Stimulated activated CD8-positive, alpha-beta memory T cell treated with anti-CD3 and anti-CD28 coated beads, Interleukin-12 subunit alpha, Interleukin-12 subunit beta, amount 100 ng/mL, for 4 hours (primary cell): Measurements from ENCODE around the gene FGF11.
"Not testable (repeated sequence)": the region's sequence is repeated elsewhere in the genome, so short reads cannot be mapped to it uniquely, and the experiment has no call there.

Experiments used
- DNase-seq: peaks from one replicate; pipeline ENCODE4 v3.0.0-alpha.2; 2020; ENCODE audit warnings: low read depth

The FGF11 gene

DNA sequence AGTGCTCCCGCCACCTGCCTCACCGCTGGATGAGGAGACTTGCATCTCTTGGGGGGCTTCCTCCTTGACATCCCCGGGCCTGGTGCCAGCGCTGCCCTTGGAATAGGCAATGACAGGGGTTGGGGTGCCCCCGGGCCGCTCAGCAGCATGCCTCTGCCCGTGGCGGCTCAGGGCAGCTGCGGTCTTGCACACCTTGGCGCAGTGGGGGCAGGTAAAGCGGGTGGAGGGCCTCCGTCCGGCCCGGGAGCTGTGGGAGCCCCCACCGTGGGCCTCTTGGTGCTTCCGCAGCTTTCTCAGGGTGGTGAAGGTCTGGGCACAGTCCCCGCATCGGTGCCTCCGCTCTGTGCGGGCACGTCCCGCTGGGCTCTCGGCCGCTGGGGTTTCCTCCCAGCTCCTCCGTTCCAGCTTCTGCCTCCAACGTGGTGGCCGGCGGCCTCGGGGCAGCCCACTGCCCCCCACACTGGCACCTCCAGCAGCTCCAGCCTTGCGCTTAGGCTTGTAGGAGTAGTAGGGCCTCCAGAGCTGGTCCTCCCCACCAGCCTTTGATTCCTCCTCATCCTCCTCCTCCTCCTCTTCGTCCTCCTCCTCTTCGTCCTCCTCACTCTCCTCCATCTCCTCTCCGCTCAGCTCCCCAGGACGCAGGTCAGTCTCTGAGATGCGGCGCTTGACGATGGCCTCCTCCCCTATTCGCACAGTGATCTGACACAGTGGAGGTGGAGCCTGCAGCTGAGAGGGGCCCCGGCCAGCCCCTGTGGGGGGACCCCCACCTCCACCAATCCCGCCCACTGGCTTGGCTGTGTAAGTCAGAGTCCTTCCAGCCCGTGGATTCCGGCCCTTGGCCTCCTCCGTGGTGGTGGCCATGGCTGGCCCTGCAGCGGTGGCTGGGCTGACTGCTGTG, 23.4 kb downstream of the FGF11 start:
- DNase-seq: no peak

DNA sequence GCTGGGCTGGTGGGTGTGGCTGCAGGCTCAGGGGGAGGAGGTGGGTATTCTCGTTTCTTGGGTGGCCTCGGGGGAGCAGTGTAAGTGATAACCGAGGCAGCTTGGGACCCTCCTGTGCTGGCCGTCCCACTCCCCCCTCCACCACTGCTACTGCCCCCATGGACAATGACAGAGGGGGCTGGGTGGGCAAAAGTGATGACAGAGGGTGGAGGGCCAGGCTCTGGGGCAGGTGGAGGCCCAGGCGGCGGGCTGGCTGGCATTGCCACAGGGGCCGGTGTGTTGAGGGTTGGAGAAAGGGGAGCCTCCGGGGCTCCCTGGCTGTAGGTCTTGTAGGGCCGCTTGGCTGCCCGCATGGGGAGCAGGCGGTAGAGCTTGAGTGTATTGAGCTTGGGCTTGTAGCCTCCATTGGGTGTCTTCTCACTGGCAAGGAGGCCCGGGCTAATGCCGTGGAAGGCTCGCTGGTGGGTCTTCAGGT, 24.1 kb downstream of the FGF11 start:
- no peak for DNase-seq

DNA sequence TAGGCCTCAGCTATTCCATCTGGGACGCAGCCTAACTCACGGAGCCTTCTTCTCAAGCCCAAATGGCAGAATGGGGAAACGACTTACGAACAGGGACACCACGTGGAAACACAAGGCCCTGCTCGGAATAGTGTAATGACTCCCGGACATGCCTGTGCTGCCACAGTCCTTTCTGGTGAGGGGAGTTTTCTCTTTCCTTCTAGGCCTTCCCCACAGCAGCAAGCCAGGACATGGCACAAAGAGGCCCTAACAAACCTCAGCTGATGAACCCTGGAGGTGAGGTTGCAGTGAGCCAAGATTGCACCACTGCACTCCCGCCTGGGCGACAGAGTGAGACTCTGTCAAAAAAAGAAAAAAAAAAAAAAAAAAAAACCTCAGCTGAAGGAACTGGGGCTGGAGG, 24.8 kb downstream of the FGF11 start:
- DNase-seq: no peak

DNA sequence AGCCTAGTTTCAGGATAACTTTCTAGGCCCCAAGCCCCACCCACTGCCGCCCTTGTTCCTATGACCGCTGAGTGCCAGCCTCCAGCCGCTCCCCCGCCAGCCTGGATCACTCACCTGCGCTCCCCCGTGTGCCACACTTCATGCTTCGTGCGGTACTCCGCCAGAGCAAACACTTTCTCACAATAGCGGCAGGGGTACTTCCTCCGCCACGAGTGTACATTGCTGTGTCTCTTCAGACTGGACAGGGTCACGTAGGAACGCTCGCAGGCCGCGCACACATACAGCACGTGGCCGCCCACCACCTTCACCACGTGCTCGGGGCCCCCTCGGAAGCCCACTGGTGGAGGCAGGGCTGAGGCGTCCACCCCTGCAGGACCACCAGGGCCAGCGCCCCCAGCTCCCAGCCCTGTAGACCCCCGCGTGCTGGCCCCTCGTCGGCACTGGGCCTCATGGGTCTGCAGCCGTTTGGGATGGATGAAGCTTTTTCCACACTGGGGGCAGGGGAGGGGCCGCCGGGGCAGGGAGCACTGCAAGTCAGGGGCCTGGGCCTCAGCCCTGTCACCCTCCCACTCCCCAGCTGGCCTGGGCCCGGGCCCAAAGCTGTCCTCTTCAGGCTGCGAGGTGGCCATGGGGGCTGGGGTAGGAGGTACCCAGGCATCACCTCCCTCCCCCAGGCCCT, 26.4 kb downstream of the FGF11 start:
- no peak for DNase-seq

DNA sequence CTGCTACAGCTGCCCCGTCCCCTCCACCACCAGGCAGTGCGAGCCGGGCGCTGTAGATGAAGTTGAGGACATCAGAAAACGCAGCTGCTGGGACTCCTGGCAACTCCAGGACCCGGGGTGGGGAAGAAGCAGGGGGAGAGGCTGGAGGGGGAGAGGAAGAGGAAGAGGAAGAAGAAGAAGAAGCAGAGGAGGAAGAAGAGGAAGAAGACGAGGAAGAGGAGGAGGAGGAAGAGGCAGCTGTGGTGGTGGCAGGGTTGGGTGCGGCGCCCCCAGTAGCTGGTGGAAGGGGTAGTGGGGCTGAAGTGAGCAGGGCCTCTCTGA, 27.0 kb downstream of the FGF11 start:
- no peak for DNase-seq

DNA sequence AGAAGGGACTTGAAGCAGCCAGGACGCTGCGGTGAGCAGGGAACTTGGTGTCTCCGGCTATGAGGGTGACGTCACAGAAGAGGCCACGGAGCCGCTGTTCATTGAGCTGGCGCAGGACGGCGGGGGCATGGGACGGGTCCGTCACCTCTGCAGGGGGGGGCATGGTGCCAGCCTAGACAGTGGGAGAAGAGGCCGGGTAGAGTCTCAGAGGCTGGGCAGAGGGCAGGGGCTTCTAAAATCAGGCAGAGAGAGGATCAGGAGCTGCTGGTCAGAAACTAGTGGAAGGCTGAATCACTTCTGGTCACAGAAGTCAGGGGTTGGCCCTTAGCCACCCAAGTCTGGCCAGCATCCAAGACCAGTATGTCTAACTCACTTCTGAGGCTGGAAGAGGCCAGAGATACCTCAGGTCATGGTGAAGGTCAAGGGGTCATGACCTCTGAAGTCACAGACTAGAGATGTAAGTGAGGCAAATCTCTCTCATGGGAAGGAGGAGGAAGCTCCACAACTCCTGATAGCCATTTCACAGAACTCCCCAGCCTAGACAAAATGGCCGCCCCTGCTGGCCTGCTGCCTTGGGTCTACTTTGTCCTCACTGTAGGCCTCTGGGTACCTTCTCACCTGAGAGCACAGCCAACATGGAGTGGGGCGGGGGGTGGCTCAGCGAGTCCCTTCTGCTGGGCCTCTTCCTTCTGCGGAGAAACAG, 27.5 kb downstream of the FGF11 start:
- DNase-seq: no peak

DNA sequence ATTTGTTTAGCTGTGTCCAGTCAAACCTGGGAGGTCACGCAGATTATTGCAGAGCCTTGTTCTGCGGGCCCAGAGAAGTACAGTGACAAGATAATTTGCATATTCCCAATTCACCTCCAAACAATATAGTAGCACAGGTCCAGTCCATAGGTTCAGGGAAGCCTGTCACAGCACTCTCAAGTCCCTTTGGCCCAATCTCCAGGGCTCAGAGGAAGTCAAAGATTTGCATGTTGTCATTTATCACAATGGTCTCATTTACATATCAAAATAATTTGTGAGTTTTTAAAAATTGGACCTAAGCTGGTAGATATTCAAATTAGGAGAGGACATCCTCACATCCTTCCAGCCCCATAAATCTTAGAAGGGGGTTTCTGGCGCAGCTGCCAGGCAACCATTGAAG, 28.2 kb downstream of the FGF11 start:
- no peak for DNase-seq

DNA sequence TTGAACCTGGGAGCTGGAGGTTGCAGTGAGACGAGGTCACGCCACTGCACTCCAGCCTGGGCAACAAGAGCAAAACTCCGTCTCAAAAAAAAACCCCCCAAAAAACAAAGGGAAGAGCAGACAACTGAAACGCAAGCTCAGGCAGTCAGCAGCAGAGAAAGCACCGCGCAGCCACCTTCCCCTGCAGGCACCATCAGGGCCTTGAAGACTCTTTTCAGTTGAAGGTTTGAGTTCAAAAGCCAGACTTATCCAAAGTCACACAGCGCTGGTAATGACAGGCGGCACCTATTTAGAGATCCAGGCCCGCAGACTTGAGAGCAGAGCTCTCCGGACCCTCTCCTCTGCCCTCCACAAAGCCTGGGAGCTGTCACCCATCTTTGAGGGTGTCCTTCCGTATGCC, 29.0 kb downstream of the FGF11 start:
- DNase-seq: no peak

DNA sequence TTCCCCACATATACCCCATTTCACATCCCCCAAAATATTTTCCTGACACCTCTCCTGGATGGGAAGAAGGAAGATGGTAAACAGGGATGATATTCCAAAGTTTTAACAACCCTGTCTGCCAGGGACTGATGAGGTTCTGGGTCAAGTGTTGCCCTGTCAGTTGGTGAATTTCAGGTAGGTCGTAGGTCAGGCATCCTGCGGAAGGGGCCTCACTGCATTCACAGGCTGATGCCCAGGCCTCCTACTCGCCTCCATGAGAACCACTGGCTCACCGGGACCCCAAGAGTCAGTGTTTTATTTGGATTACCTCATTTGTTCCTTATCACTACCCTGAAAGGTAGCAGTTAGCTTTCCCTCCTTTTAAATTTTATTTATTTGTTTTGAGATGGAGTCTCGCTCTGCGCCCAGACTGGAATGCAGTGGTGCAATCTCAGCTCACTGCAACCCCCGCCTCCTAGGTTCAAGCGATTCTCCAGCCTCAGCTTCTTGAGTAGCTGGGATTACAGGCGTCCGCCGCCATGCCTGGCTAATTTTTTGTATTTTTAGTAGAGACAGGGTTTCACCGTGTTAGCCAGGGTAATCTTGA, 29.6 kb downstream of the FGF11 start:
- DNase-seq: no peak

DNA sequence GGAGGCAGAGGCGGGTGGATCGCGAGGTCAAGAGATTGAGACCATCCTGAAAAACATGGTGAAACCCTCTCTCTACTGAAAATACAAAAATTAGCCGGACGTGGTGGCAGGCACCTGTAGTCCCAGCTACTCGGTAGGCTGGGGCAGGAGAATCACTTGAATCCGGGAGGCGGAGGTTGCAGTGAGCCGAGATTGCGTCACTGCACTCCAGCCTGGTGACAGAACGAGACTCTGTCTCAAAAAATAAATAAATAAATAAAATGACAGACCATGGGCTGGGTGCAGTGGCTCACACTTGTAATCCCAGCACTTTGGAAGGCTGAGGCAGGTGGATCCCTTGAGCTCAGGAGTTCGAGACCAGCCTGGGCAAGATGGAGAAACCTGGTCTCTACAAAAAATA, 30.5 kb downstream of the FGF11 start:
- not testable (repeated sequence) for DNase-seq

DNA sequence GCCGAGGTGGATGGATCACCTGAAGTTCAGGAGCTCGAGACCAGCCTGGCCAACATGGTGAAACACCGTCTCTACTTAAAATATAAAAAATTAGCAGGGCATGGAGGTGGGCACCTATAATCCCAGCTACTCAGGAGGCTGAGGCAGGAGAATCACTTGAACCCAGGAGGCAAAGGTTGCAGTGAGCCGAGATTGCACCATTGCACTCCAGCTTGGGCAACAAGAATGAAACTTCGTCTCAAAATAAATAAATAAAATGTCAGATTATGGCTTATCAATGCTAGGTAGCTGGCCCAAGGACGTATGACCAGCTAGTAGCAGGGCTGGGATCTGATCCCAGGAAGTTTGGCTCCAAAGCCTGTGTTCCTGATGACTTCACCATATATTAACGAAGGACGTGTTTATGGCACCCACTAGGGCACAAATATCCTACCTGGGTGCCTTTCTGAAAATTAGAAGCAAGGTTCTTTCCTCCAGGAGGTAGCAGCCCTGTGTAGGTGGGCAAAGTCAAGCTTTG, 31.2 kb downstream of the FGF11 start:
- DNase-seq: not testable (repeated sequence)

DNA sequence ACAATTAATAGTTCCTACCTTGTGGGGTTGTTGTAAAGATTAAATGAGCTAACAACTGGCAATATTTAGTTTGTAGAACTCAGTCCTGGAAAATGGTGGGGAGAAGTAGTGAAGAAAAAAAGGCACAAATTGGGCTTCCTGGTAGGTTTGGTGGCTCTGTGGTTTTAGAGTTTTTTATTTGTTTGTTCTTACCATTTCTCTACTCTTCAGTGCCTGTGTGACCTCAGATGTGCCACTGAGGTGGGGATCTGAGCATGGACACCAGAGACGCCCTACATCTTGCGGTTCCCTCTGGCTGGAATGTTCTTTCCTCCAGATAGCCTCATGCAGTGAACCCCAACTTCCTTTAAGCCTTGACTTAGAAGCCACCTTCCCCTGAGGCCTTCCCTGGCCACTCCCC, 32.4 kb downstream of the FGF11 start:
- no peak for DNase-seq

DNA sequence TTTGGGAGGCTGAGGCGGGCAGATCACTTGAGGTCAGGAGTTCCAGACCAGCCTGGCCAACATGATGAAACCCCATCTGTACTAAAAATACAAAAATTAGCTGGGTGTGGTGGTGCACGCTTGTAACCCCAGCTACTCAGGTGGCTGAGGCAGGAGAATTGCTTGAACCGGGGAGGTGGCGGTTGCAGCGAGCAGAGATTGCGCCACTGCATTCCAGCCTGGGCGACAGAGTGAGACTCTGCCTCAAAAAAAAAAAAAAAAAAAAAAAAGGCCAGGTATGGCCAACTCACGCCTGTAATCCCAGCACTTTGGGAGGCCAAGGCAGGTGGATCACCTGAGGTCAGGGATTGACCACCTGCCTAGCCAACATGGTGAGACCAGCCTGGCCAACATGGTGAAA, 35.5 kb downstream of the FGF11 start:
- not testable (repeated sequence) for DNase-seq

DNA sequence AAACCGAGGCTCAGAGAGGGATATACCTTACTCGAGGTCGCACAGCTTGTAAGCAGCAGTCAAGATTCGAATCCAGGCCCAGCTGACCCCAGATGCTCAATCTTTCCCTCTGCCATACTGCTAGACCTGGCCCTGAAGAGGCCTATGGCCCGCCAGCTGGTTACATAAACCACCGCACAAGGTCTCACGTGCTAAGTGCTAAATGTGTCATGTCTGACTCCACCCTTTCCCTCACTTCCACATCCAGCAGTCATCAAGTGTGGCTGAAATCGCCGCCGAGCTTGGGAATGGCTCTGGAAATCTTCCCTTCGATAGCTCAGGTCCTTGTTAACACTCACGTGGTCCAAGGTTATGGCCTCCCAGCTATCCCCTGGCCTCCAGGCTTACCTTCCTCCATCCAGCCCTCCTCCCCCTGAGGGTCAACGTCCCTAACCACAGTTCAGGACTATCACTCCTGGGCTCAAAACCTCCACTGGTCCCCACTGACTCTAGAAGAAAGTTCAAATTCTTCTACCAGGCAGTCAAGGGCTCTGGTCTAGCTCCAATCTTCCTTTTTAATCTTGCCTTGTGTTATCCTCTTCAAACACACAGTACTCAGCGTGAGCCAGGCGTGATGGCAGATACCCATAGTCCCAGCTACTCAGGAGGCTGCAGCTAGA, 36.6 kb downstream of the FGF11 start:
- no peak for DNase-seq

DNA sequence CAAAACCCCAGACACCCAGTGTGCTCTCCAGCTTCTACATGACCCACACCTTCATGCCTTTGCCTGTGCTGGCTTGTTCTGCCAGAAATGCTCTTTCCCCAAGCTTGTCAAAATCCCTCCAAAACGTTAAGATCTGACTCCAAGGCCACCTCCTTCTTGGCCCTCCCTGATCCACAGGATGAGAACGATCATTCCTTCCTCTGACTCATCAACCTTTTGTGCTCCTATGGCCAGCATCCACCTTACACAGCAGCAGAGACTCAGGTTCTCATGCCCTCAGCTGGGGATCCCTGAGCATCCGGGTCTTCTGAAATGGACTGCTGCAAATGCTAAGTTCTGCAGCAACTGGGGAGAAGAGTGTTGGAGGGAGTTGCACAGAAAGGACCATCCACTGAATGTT, 37.2 kb downstream of the FGF11 start:
- DNase-seq: no peak

DNA sequence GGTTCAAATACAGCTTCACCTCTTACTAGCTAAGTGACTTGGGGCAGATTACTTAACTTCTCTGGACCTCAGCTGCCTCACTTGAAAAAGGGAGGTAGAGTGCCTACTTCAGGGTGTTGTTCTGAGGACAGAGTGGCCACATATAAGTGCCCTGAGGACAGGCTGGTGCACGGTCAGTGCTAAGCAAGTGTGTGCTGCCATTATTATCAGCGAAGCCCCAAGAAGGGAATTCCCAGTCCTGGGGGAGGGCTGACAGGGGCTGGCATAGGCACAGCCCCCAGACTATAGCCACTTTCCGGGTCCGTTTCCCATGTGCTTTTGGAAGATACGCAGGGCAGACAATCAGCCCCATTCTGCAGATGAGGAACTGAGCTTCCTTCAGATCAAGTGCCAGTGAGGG, 37.6 kb downstream of the FGF11 start:
- DNase-seq: no peak

DNA sequence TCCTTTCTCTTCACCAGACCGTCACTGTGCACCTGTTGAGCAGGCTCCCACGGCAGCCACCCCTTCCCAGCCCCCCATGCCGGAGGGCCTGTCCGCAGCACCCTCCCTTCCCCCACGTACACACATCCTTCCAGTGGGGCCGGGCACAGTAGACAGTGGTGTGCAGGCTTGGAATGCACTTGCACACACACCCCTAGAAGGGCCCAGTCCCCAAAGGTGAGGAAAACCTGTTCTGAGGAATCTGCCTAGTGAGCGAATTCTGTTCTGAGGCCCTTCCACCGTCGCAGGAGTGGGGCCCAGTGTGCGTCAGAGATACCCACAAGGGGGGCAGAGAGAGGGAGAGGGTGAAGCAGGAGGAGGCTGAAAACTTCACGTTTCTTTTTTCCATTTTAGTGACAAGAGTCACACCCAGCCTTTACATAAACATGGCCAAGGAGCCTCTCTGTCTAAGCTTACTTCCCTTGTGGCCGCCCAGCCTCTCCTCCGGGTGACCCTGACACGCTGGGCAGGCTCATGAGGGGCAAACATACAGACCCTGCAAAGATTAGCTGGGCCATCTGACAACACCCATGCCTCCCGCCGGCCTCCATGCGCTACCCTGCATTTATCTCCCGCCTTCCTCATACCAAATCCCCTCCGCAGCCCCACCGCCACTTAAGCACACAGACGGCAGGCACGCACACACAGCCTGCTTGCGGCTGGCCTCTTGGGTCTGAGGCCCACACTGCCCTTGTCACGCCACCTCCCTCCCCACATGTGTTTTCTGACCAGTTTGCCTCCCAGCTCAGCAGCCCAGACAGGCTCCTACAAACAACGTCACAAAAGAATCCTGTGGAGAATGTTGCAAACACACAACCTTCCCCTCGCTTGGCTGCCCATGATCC, 38.3 kb downstream of the FGF11 start:
- peak; percentile 31 for DNase-seq

DNA sequence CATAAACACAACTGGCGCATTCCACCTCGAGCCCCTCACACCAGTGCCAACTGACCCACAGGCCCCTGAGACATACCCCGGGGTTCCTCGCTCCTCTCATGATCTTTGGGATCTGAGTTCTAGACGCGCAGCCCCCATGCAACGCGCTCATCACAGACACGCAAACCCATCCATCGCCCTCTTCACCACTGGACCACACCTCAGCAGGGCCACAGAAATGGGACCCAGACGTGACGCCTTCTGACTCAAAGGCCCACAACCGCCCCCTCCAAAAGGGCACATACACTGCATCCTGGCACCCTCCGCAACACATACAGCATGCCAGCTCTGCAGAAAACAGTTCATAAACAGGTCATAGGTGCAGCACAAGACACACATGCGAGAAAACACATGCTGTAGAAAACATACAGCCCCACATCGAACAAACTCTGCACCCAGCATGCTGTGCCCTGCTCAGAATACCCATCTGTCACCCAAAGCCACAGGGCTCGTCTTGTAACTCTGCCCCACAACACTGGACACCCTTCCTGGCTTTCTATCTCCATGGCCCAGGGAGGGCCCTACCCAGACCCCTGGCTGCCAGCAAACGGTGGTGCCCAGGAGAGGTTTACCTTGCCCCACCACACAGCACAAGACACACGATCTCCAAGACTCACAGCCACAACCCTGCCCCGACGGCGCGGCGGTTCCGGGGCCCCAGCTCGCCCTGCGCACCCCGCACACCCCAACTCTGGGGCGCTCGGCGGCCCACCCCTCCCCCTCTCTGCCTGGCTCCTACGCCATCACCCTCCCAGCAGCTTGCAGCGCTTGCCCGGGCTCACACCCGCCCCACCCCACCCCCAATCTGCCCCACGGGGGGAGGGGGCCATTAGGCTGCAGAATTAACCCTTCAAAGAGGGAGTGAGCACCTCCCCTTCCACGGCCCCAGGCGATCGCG, 39.2 kb downstream of the FGF11 start:
- peak; percentile 42 for DNase-seq

DNA sequence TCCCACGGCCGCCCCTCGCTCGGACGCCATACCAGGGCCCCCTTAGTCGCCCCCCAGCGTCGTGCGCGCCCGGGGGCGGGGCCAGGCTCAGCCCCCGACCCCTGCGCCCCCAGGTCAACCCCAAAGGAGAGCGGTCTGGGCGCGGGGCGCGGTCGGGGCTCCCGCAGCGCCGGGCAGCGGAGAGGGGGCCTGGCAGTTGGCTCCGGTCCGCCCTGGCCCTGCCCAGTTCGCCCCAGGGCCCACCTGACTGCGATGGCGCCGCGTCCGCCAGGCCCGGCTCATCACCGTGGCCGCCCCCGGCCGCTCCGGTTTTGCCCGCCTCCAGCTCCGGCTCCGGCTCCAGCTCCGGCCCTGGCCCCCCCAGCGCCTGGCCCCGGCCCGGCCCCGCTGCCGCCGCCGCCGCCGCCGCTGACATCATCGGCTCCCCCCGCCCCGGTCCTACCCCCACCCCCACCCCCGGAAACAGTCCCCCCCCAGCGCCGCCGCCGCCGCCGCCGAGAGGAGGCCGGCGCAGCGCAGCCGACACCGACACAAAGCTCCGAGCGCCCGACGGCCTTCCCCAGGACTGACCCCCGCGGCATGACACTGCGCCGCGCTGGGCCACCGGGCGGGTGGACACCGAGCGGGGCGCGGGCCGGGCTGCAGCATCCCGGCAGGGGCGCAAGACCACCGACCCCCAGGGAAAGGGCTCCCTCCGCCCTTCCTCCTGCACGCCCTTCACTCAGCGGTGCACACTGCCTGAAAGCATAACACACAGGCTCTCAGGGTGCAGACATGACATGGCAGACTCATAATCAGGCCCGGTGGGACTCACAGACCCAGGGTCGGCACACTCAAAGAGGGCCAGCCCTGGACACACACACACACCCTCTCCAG, 40.1 kb downstream of the FGF11 start, which contains the start of gene ZBTB4:
Gene ZBTB4, minus strand, starts transcription at position 419 of the 876 bp plus-strand sequence. CDS start 12,830 bp downstream, outside the sequence.
- DNase-seq: peak; percentile 57
